WTC11 (cell line): ENCODE results near the gene HNRNPUL1. TPM values are rescaled to one million over a fixed set of nuclear protein-coding genes. Genes with fewer than 3 reads are reported as not detected.

Experiments used
- ATAC-seq: fragments of 200-7000 bp; cut with Tn5 transposase; 2 replicates; pipeline ENCODE4 v1.10.0; 2021; ENCODE audit warnings: mild to moderate bottlenecking, moderate library complexity
- CTCF ChIA-PET: fragments of 300-600 bp; sonication (Branson Sonifier 250); formaldehyde crosslinking; loops from one replicate; lab custom pipeline; 2021; ENCODE audit warnings: antibody characterized with exemption; lab: Charles Lee
- POLR2A ChIA-PET: fragments of 350-600 bp; sonication (Branson Sonifier 250); formaldehyde crosslinking; loops from one replicate; lab custom pipeline; 2021; ENCODE audit warnings: antibody characterized with exemption; lab: Charles Lee
- DNase-seq: peaks from one replicate; pipeline ENCODE4 v3.0.0; 2021; ENCODE audit warnings: low spot score
- H3K27ac Mint-ChIP-seq: 2 replicates; pipeline ENCODE4 v1.8.0; 2021; ENCODE audit warnings: mixed read lengths
- H3K27me3 Mint-ChIP-seq: 2 replicates; pipeline ENCODE4 v1.8.0; 2021; ENCODE audit warnings: low read depth, mild to moderate bottlenecking, moderate library complexity, mixed read lengths
- H3K36me3 Mint-ChIP-seq: 2 replicates; pipeline ENCODE4 v1.8.0; 2021; ENCODE audit warnings: mixed read lengths
- H3K4me1 Mint-ChIP-seq: 2 replicates; pipeline ENCODE4 v1.8.0; 2022; ENCODE audit warnings: mixed read lengths
- H3K4me3 Mint-ChIP-seq: 2 replicates; pipeline ENCODE4 v1.8.0; 2021; ENCODE audit warnings: mild to moderate bottlenecking, moderate library complexity, mixed read lengths
- H3K9me3 Mint-ChIP-seq: 2 replicates; pipeline ENCODE4 v1.8.0; 2021; ENCODE audit warnings: mixed read lengths
- CTCF ChIP-seq: fragments of 200-600 bp; IDR thresholded peaks from 2 replicates; pipeline ENCODE4 v1.8.0; 2022; ENCODE audit warnings: antibody characterized with exemption
- GRHL2 ChIP-seq: fragments of 250-450 bp; sonication (Bioruptor Pico); IDR thresholded peaks from 2 replicates; pipeline ENCODE4 v1.8.0; 2022; ENCODE audit warnings: mild to moderate bottlenecking, moderate library complexity; ENCODE audit not compliant: insufficient replicate concordance, severe bottlenecking
- IRF2 ChIP-seq: sonication (generic); formaldehyde crosslinking; IDR thresholded peaks from 2 replicates; pipeline ENCODE4 v1.8.0; 2022; ENCODE audit warnings: low read depth, missing genetic modification reagents, borderline replicate concordance
- MXD4 ChIP-seq: fragments of 250-450 bp; sonication (Bioruptor Pico); IDR thresholded peaks from 2 replicates; pipeline ENCODE4 v1.8.0; 2021; ENCODE audit warnings: mild to moderate bottlenecking, moderate library complexity, borderline replicate concordance
- NR3C1 ChIP-seq: sonication (generic); formaldehyde crosslinking; conservative IDR thresholded peaks from 2 replicates; pipeline ENCODE4 v1.8.1; 2023; ENCODE audit warnings: low read depth, mild to moderate bottlenecking, missing genetic modification reagents
- OVOL2 ChIP-seq: fragments of 250-450 bp; sonication (Bioruptor Pico); IDR thresholded peaks from 2 replicates; pipeline ENCODE4 v1.9.0; 2021; ENCODE audit warnings: mild to moderate bottlenecking, borderline replicate concordance
- SOX15 ChIP-seq: fragments of 250-450 bp; sonication (Bioruptor Pico); IDR thresholded peaks from 2 replicates; pipeline ENCODE4 v1.9.0; 2021; ENCODE audit warnings: mild to moderate bottlenecking
- TCF7 ChIP-seq: sonication (generic); formaldehyde crosslinking; IDR thresholded peaks from 2 replicates; pipeline ENCODE4 v1.8.0; 2022; ENCODE audit warnings: mild to moderate bottlenecking, low read depth, missing genetic modification reagents, moderate library complexity
- TEAD1 ChIP-seq: sonication (generic); formaldehyde crosslinking; IDR thresholded peaks from 2 replicates; pipeline ENCODE4 v1.8.0; 2022; ENCODE audit warnings: mild to moderate bottlenecking, missing genetic modification reagents
- TP53 ChIP-seq: sonication (generic); formaldehyde crosslinking; IDR thresholded peaks from 2 replicates; pipeline ENCODE4 v1.8.1; 2023; ENCODE audit warnings: mild to moderate bottlenecking, missing genetic modification reagents
- ZNF423 ChIP-seq: fragments of 250-450 bp; sonication (Bioruptor Pico); IDR thresholded peaks from 2 replicates; pipeline ENCODE4 v2.1.2; 2022; ENCODE audit warnings: mild to moderate bottlenecking, moderate library complexity
- total RNA-seq: library from RNA; stranded (reverse); gene quantifications from 3 replicates; pipeline ENCODE4 v1.2.3, GENCODE V29; 2021
- TF ChIP-seq, protein P1 (sequence below): sonication (generic); formaldehyde crosslinking; IDR thresholded peaks from 2 replicates; pipeline ENCODE4 v1.8.1; 2023; ENCODE audit warnings: mild to moderate bottlenecking, missing genetic modification reagents
- TF ChIP-seq, protein P2 (sequence below): sonication (generic); formaldehyde crosslinking; IDR thresholded peaks from 2 replicates; pipeline ENCODE4 v1.8.0; 2022; ENCODE audit warnings: missing genetic modification reagents
- TF ChIP-seq, protein P3 (sequence below): sonication (generic); formaldehyde crosslinking; IDR thresholded peaks from 2 replicates; pipeline ENCODE4 v1.8.0; 2023; ENCODE audit warnings: missing genetic modification reagents, mild to moderate bottlenecking, borderline replicate concordance
- TF ChIP-seq, protein P4 (sequence below): sonication (generic); formaldehyde crosslinking; IDR thresholded peaks from 2 replicates; pipeline ENCODE4 v1.8.0; 2023; ENCODE audit warnings: missing genetic modification reagents
- TF ChIP-seq, protein P5 (sequence below): sonication (generic); formaldehyde crosslinking; IDR thresholded peaks from 2 replicates; pipeline ENCODE4 v1.8.0; 2022; ENCODE audit warnings: mild to moderate bottlenecking, missing genetic modification reagents

The HNRNPUL1 gene
- total RNA-seq, 1 experiment from 2014 or later, result 282 TPM

DNA sequence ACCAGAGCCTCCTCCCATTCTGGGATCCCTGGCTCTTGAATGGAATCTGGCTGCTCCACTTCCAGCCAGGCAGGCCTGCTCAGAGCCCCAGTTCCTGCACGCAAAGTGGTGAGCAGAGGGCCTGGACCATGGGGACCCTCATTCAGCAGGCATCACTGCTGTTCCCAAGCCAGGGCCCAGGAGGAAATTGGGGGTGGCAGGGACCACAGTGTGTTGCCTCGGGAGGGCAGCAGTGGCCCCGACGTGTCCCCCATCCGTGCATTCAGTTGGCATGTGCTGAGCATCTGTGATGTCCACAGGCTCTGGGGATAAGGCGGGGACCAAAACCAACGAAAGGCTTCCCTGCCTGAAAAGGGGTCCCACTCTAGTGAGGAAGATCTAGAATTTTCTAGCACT lies 57.0 kb downstream of the HNRNPUL1 start:
- H3K9me3 Mint-ChIP-seq, result peaks cover 5% of the 10 kb centered on the region
- H3K27me3 Mint-ChIP-seq, result no peaks in the 10 kb centered on the region; the same call in 1 of the 2 replicates
- TF ChIP-seq TCF7 (CRISPR knock-in tag), result no peak
- TF ChIP-seq, protein P1, sequence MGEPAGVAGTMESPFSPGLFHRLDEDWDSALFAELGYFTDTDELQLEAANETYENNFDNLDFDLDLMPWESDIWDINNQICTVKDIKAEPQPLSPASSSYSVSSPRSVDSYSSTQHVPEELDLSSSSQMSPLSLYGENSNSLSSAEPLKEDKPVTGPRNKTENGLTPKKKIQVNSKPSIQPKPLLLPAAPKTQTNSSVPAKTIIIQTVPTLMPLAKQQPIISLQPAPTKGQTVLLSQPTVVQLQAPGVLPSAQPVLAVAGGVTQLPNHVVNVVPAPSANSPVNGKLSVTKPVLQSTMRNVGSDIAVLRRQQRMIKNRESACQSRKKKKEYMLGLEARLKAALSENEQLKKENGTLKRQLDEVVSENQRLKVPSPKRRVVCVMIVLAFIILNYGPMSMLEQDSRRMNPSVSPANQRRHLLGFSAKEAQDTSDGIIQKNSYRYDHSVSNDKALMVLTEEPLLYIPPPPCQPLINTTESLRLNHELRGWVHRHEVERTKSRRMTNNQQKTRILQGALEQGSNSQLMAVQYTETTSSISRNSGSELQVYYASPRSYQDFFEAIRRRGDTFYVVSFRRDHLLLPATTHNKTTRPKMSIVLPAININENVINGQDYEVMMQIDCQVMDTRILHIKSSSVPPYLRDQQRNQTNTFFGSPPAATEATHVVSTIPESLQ (CRISPR knock-in tag), result no peak
- TF ChIP-seq, protein P2, sequence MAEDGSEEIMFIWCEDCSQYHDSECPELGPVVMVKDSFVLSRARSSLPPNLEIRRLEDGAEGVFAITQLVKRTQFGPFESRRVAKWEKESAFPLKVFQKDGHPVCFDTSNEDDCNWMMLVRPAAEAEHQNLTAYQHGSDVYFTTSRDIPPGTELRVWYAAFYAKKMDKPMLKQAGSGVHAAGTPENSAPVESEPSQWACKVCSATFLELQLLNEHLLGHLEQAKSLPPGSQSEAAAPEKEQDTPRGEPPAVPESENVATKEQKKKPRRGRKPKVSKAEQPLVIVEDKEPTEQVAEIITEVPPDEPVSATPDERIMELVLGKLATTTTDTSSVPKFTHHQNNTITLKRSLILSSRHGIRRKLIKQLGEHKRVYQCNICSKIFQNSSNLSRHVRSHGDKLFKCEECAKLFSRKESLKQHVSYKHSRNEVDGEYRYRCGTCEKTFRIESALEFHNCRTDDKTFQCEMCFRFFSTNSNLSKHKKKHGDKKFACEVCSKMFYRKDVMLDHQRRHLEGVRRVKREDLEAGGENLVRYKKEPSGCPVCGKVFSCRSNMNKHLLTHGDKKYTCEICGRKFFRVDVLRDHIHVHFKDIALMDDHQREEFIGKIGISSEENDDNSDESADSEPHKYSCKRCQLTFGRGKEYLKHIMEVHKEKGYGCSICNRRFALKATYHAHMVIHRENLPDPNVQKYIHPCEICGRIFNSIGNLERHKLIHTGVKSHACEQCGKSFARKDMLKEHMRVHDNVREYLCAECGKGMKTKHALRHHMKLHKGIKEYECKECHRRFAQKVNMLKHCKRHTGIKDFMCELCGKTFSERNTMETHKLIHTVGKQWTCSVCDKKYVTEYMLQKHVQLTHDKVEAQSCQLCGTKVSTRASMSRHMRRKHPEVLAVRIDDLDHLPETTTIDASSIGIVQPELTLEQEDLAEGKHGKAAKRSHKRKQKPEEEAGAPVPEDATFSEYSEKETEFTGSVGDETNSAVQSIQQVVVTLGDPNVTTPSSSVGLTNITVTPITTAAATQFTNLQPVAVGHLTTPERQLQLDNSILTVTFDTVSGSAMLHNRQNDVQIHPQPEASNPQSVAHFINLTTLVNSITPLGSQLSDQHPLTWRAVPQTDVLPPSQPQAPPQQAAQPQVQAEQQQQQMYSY (CRISPR knock-in tag), result no peak
- no peak for TF ChIP-seq OVOL2 (CRISPR knock-in tag)
- no peak for TF ChIP-seq SOX15 (CRISPR knock-in tag)
- no peak for TF ChIP-seq NR3C1 (CRISPR knock-in tag)
- TF ChIP-seq TP53, result no peak
- peaks cover 39% of the 10 kb centered on the region for H3K4me1 Mint-ChIP-seq
- no peak for DNase-seq
- ChIA-PET POLR2A (interaction anchor here (1.7 kb wide), 1 partner anchor 11 kb away, joined by 8 read pairs; the partner anchor contains the start of gene CCDC97), CTCF (interaction anchor here (0.5 to 3.4 kb wide), 27 partner anchors 10 to 701 kb away, joined by 3 to 66 read pairs (median 4); partner anchors contain the start of genes B3GNT8, B9D2, RAB4B and TGFB1)
- no peak overlapping the region for H3K27ac Mint-ChIP-seq
- peaks cover 27% of the 10 kb centered on the region for H3K36me3 Mint-ChIP-seq
- ATAC-seq, result no peak
- H3K4me3 Mint-ChIP-seq, result no peak overlapping the region

GRCh38 chr19:41321600-41322270 lies 57.6 kb downstream of the HNRNPUL1 start:
- Mint-ChIP-seq H3K36me3 (peaks cover 22% of the 10 kb centered on the region), H3K4me3 (no peak overlapping the region), H3K27me3 (no peaks in the 10 kb centered on the region; the same call in 1 of the 2 replicates), H3K9me3 (peaks cover 4% of the 10 kb centered on the region), H3K27ac (no peak overlapping the region)
- CTCF ChIA-PET, result interaction anchor here (0.5 to 3.4 kb wide), 39 partner anchors 10 to 701 kb away, joined by 3 to 66 read pairs (median 4); partner anchors contain the start of genes B3GNT8, B9D2, CCDC97 and RAB4B
- DNase-seq (peak; percentile 70), ATAC-seq (peak; percentile 60)
- POLR2A ChIA-PET, result interaction anchor here (0.6 to 1.7 kb wide), 2 partner anchors 12 to 18 kb away, joined by 3 to 8 read pairs; partner anchors contain the start of gene CCDC97
- TF ChIP-seq ZNF423 (no peak), CTCF (peak; percentile 37; the same call in 1 of the 2 replicates)
- TF ChIP-seq, all 79 proteins: peak for 1
- peaks cover 43% of the 10 kb centered on the region for H3K4me1 Mint-ChIP-seq

DNA sequence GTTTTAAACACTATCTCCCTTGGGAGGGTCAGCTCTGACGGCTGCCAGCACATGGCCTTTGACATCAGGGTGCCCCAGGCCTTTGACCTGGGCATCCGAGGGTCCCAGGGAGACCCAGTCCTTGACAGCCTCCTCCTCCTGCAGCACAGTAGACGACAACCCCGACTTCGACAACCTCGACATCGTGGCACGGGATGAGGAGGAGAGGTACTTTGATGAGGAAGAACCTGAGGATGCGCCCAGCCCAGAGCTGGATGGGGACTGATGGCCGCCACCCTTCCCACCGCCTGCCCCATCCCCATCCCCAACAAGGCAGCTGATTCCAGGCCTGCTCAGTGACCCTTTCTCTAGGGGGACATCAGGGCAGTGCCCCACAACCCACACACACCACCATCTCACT lies 58.3 kb downstream of the HNRNPUL1 start:
- Mint-ChIP-seq H3K4me1 (peaks cover 48% of the 10 kb centered on the region), H3K27ac (no peak overlapping the region; the same call in 1 of the 2 replicates), H3K27me3 (no peaks in the 10 kb centered on the region; the same call in 1 of the 2 replicates), H3K36me3 (peaks cover 15% of the 10 kb centered on the region), H3K9me3 (no peaks in the 10 kb centered on the region), H3K4me3 (no peak overlapping the region)
- no peak for ATAC-seq
- DNase-seq, result no peak
- CTCF ChIA-PET, result interaction anchor here (0.5 to 3.4 kb wide), 23 partner anchors 9 to 544 kb away, joined by 3 to 66 read pairs (median 5); partner anchors contain the start of genes B3GNT8, B9D2, CCDC97 and RAB4B
- POLR2A ChIA-PET, result interaction anchor here (1.7 kb wide), 1 partner anchor 12 kb away, joined by 8 read pairs; the partner anchor contains the start of gene CCDC97
- TF ChIP-seq, protein P3, sequence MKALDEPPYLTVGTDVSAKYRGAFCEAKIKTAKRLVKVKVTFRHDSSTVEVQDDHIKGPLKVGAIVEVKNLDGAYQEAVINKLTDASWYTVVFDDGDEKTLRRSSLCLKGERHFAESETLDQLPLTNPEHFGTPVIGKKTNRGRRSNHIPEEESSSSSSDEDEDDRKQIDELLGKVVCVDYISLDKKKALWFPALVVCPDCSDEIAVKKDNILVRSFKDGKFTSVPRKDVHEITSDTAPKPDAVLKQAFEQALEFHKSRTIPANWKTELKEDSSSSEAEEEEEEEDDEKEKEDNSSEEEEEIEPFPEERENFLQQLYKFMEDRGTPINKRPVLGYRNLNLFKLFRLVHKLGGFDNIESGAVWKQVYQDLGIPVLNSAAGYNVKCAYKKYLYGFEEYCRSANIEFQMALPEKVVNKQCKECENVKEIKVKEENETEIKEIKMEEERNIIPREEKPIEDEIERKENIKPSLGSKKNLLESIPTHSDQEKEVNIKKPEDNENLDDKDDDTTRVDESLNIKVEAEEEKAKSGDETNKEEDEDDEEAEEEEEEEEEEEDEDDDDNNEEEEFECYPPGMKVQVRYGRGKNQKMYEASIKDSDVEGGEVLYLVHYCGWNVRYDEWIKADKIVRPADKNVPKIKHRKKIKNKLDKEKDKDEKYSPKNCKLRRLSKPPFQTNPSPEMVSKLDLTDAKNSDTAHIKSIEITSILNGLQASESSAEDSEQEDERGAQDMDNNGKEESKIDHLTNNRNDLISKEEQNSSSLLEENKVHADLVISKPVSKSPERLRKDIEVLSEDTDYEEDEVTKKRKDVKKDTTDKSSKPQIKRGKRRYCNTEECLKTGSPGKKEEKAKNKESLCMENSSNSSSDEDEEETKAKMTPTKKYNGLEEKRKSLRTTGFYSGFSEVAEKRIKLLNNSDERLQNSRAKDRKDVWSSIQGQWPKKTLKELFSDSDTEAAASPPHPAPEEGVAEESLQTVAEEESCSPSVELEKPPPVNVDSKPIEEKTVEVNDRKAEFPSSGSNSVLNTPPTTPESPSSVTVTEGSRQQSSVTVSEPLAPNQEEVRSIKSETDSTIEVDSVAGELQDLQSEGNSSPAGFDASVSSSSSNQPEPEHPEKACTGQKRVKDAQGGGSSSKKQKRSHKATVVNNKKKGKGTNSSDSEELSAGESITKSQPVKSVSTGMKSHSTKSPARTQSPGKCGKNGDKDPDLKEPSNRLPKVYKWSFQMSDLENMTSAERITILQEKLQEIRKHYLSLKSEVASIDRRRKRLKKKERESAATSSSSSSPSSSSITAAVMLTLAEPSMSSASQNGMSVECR (CRISPR knock-in tag), result no peak
- TF ChIP-seq, protein P4, sequence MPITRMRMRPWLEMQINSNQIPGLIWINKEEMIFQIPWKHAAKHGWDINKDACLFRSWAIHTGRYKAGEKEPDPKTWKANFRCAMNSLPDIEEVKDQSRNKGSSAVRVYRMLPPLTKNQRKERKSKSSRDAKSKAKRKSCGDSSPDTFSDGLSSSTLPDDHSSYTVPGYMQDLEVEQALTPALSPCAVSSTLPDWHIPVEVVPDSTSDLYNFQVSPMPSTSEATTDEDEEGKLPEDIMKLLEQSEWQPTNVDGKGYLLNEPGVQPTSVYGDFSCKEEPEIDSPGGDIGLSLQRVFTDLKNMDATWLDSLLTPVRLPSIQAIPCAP (CRISPR knock-in tag), result no peak
- TF ChIP-seq TEAD1 (CRISPR knock-in tag) (no peak), MXD4 (CRISPR knock-in tag) (no peak), GRHL2 (no peak), IRF2 (CRISPR knock-in tag) (no peak), SOX15 (CRISPR knock-in tag) (no peak)
- TF ChIP-seq, protein P5, sequence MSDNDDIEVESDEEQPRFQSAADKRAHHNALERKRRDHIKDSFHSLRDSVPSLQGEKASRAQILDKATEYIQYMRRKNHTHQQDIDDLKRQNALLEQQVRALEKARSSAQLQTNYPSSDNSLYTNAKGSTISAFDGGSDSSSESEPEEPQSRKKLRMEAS (CRISPR knock-in tag), result no peak
